Endothelial cell of umbilical vein (primary cell): ENCODE measurements around the gene MINAR2. TPM values are rescaled to one million over a fixed set of nuclear protein-coding genes. Genes with fewer than 3 reads are reported as not detected.

Source experiments
- BruUV-seq: library from RNA; stranded (reverse); fragments of 400-500 nt; replicated peaks from 2 replicates; lab custom pipeline; 2021; lab: Mats Ljungman, UMichigan
- CTCF ChIA-PET: fragments of 300-600, 350-600 bp; sonication (Branson Sonifier 250); formaldehyde crosslinking; loops from one replicate; lab custom pipeline; 2021; ENCODE audit warnings: antibody characterized with exemption, inconsistent platforms; lab: Charles Lee
- POLR2A ChIA-PET: fragments of 300-600, 350-600 bp; sonication (Branson Sonifier 250); formaldehyde crosslinking; loops from one replicate; lab custom pipeline; 2021; ENCODE audit warnings: antibody characterized with exemption, inconsistent platforms; lab: Charles Lee
- DNase-seq: peaks from one replicate; pipeline ENCODE4 v3.0.0-alpha.2; 2011; ENCODE audit warnings: low read depth, low spot score
- FAIRE-seq: peaks from 2 replicates; lab custom pipeline; 2011; peaks lifted over from hg19 to GRCh38; lab: Jason Lieb, UNC
- H2AFZ ChIP-seq: 2 replicates; pipeline ENCODE4 v1.6.0; 2012; ENCODE audit warnings: low read depth, low read length, control low read depth, inconsistent platforms
- H3K27ac ChIP-seq: 2 replicates; pipeline ENCODE4 v1.5.1; 2011; ENCODE audit warnings: low read depth, mild to moderate bottlenecking, control low read depth, low read length, moderate library complexity; ENCODE audit not compliant: insufficient read depth
- H3K27me3 ChIP-seq, 2 experiments: 2 replicates each; pipeline versions ENCODE4 v1.6.0 to v1.6.1; 2011; ENCODE audit warnings: low read length in 2 of 2, mixed read lengths in 1 of 2; ENCODE audit not compliant: control insufficient read depth in 2 of 2, insufficient read depth in 2 of 2
- H3K36me3 ChIP-seq, 2 experiments: 2 replicates in 1 of 2; 3 replicates in 1 of 2; pipeline ENCODE4 v1.5.1; 2011; ENCODE audit warnings: low read length in 2 of 2, mild to moderate bottlenecking in 1 of 2, moderate library complexity in 1 of 2; ENCODE audit not compliant: control insufficient read depth in 2 of 2, insufficient read depth in 2 of 2; ENCODE audit errors: extremely low read depth in 1 of 2
- H3K4me1 ChIP-seq: 3 replicates; pipeline ENCODE4 v1.5.1; 2011; ENCODE audit warnings: mild to moderate bottlenecking, low read length; ENCODE audit not compliant: control insufficient read depth, insufficient read depth; ENCODE audit errors: extremely low read depth
- H3K4me2 ChIP-seq: 2 replicates; pipeline ENCODE4 v1.6.1; 2011; ENCODE audit warnings: low read length, control low read depth, mixed read lengths; ENCODE audit not compliant: insufficient read depth
- H3K4me3 ChIP-seq, 3 experiments: fragments of 200-600 bp in 1 of 3; sonication (generic), shearing (Covaris generic) in 1 of 3; replicated peaks in 1 of 3; 2 replicates each; pipeline ENCODE4 v1.5.1; 2011 to 2016; ENCODE audit warnings: control low read depth in 3 of 3, low read length in 3 of 3, mild to moderate bottlenecking in 2 of 3, inconsistent platforms in 1 of 3, low read depth in 1 of 3, moderate library complexity in 1 of 3; ENCODE audit not compliant: insufficient read depth in 1 of 3
- H3K79me2 ChIP-seq: 2 replicates; pipeline ENCODE4 v1.6.0; 2012; ENCODE audit warnings: low read length, inconsistent platforms; ENCODE audit not compliant: control insufficient read depth, insufficient read depth
- H3K9ac ChIP-seq: replicated peaks from 2 replicates; pipeline ENCODE3; 2011; ENCODE audit warnings: low read length, control low read depth; ENCODE audit not compliant: insufficient read depth; ENCODE audit errors: extremely low read depth
- H3K9me1 ChIP-seq: replicated peaks from 3 replicates; pipeline ENCODE4 v1.6.0; 2011; ENCODE audit warnings: mild to moderate bottlenecking, low read length; ENCODE audit not compliant: control insufficient read depth, insufficient read depth; ENCODE audit errors: extremely low read depth
- H3K9me3 ChIP-seq: replicated peaks from 2 replicates; pipeline ENCODE4 v1.5.1; 2012; ENCODE audit warnings: low read length, inconsistent platforms; ENCODE audit not compliant: control insufficient read depth, insufficient read depth
- H4K20me1 ChIP-seq: replicated peaks from 2 replicates; pipeline ENCODE3; 2011; ENCODE audit warnings: mild to moderate bottlenecking, low read length; ENCODE audit not compliant: control insufficient read depth, insufficient read depth; ENCODE audit errors: extremely low read depth
- CTCF ChIP-seq, 2 donors: IDR thresholded peaks; 1 replicate in 1 of 2; 2 replicates in 1 of 2; pipeline ENCODE4 v1.5.1; 2011; ENCODE audit warnings: low read length in 2 of 2, mild to moderate bottlenecking in 2 of 2, moderate library complexity in 2 of 2, control low read depth in 1 of 2, inconsistent platforms in 1 of 2, low read depth in 1 of 2; ENCODE audit not compliant: insufficient read depth in 1 of 2; ENCODE audit errors: extremely low read depth in 1 of 2
- EZH2 ChIP-seq: IDR thresholded peaks from 2 replicates; pipeline ENCODE4 v1.6.1; 2012; ENCODE audit warnings: borderline replicate concordance, low read depth, mild to moderate bottlenecking, moderate library complexity, low read length, inconsistent platforms; ENCODE audit not compliant: severe bottlenecking
- FOS ChIP-seq: IDR thresholded peaks from 2 replicates; pipeline ENCODE4 v1.6.1; 2011; ENCODE audit warnings: mild to moderate bottlenecking, low read length, moderate library complexity, borderline replicate concordance; ENCODE audit not compliant: insufficient read depth
- GATA2 ChIP-seq: IDR thresholded peaks from 2 replicates; pipeline ENCODE4 v1.7.0; 2011; ENCODE audit warnings: low read depth, mild to moderate bottlenecking, moderate library complexity, mixed read lengths, low read length; ENCODE audit not compliant: insufficient read length, insufficient read depth
- JUN ChIP-seq: IDR thresholded peaks from 2 replicates; pipeline ENCODE4 v1.6.1; 2011; ENCODE audit warnings: borderline replicate concordance, low read depth; ENCODE audit not compliant: insufficient read length, insufficient read depth
- MAX ChIP-seq: IDR thresholded peaks from 2 replicates; pipeline ENCODE4 v1.6.1; 2011; ENCODE audit not compliant: insufficient read depth, insufficient read length
- MYC ChIP-seq: IDR thresholded peaks from one replicate; pipeline ENCODE4 v1.6.1; 2011; ENCODE audit warnings: mild to moderate bottlenecking, low read depth, low read length
- POLR2A ChIP-seq: IDR thresholded peaks from 2 replicates; pipeline ENCODE4 v1.6.1; 2012; ENCODE audit warnings: low read depth, mild to moderate bottlenecking, control low read depth, low read length
- POLR2AphosphoS5 ChIP-seq: IDR thresholded peaks from 2 replicates; pipeline ENCODE4 v1.6.1; 2012; ENCODE audit warnings: low read depth, mild to moderate bottlenecking, control low read depth, low read length, moderate library complexity; ENCODE audit not compliant: insufficient read depth
- dilution Hi-C: fragments of 300-500 bp; cut with MboI; formaldehyde crosslinking; loops from one replicate; pipeline ENCODE4 v1.15.0; 2019; ENCODE audit warnings: low sequenced_read_pairs; ENCODE audit not compliant: extremely low pct_ligation_motif_present
- intact Hi-C: fragments of 100-400 bp; cut with micrococcal nuclease; formaldehyde crosslinking; loops from one replicate; pipeline ENCODE4 v1.10.0; 2022
- polyA plus RNA-seq, 4 experiments: library from polyadenylated mRNA; depleted of rRNA in 3 of 4; stranded (reverse) in 3 of 4; unstranded in 1 of 4; fragments of >200 nt; gene quantifications; 2 replicates each; pipeline versions ENCODE4 v1.2.1 to v1.2.3, GENCODE V29; 2011 to 2012; ENCODE audit warnings: missing spikeins in 1 of 4
- total RNA-seq: library from RNA; stranded (reverse); gene quantifications from 2 replicates; pipeline ENCODE4 v1.2.3, GENCODE V29; 2021

Gene MINAR2
- total and polyA plus RNA-seq, 2 donors (not counting 3 experiments of a cell fraction or from before 2014, with no cell fraction given) = not detected

- Histone ChIP-seq H3K4me2 (no peak overlapping the region), H3K9me3 (no peaks in the 10 kb centered on the region), H4K20me1 (no peaks in the 10 kb centered on the region), H3K4me3 (no peak overlapping the region), H3K36me3 (no peaks in the 10 kb centered on the region), H3K9me1 (no peaks in the 10 kb centered on the region), H3K79me2 (no peaks in the 10 kb centered on the region), H2AFZ (no peak overlapping the region), H3K9ac (no peak overlapping the region), H3K27me3 (peaks cover 1 to 5% of the 10 kb centered on the region in 2 experiments), H3K4me1 (no peaks in the 10 kb centered on the region), H3K27ac (no peak overlapping the region)
- dilution Hi-C loops = no loop called here
- ChIA-PET CTCF (interaction anchor here (0.6 to 6.0 kb wide), 19 partner anchors 9 to 1553 kb away, joined by 3 to 223 read pairs (median 5); no protein-coding TSS in a partner anchor), POLR2A (no interaction called here)
- FAIRE-seq (no peak), DNase-seq (no peak)
- intact Hi-C loops = loop anchor here (1.0 to 5.0 kb wide), 9 partner anchors 104 to 1554 kb away; partner anchors contain the start of gene ADAMTS19
- BruUV-seq = no TSS peak
- TF ChIP-seq FOS (no peak), GATA2 (no peak), EZH2 (no peak), JUN (no peak)
These were observed 20.8 kb downstream of the MINAR2 start for GRCh38 chr5:129768735-129769134.

- Histone ChIP-seq H3K9me3 (no peaks in the 10 kb centered on the region), H3K9ac (no peak overlapping the region), H3K27ac (no peak overlapping the region), H3K79me2 (no peaks in the 10 kb centered on the region), H3K4me2 (no peak overlapping the region), H3K4me3 (no peak overlapping the region), H3K36me3 (no peaks in the 10 kb centered on the region), H3K9me1 (no peaks in the 10 kb centered on the region), H4K20me1 (no peaks in the 10 kb centered on the region), H2AFZ (no peak overlapping the region), H3K4me1 (no peaks in the 10 kb centered on the region), H3K27me3 (peaks cover 1 to 5% of the 10 kb centered on the region in 2 experiments)
- POLR2A ChIA-PET = no interaction called here
- FAIRE-seq (no peak), DNase-seq (no peak)
- TF ChIP-seq POLR2A (no peak), POLR2AphosphoS5 (no peak), MAX (no peak), FOS (no peak), MYC (no peak), CTCF (IDR thresholded peaks at IDR 0.05; ENCODE audit: extremely low read depth in 1 of 2, insufficient read depth in 1 of 2, low read depth in 1 of 2, low read length in 2 of 2) (no peak), EZH2 (no peak), JUN (no peak), GATA2 (no peak)
- no TSS peak for BruUV-seq
- CTCF ChIA-PET = interaction anchor here (0.9 to 4.7 kb wide), 16 partner anchors 11 to 1338 kb away, joined by 3 to 223 read pairs (median 4); no protein-coding TSS in a partner anchor
- intact Hi-C loops = loop anchor here (5.0 kb wide), 1 partner anchor 942 kb away; no protein-coding TSS in a partner anchor
- dilution Hi-C loops = no loop called here
These were observed 22.3 kb downstream of the MINAR2 start for GRCh38 chr5:129770024-129770820.
